ENCODE measurements around the gene IQCN.
"Not testable (repeated sequence)": the region's sequence is repeated elsewhere in the genome, so short reads cannot be mapped to it uniquely, and the experiment has no call there.

IQCN gene

DNA sequence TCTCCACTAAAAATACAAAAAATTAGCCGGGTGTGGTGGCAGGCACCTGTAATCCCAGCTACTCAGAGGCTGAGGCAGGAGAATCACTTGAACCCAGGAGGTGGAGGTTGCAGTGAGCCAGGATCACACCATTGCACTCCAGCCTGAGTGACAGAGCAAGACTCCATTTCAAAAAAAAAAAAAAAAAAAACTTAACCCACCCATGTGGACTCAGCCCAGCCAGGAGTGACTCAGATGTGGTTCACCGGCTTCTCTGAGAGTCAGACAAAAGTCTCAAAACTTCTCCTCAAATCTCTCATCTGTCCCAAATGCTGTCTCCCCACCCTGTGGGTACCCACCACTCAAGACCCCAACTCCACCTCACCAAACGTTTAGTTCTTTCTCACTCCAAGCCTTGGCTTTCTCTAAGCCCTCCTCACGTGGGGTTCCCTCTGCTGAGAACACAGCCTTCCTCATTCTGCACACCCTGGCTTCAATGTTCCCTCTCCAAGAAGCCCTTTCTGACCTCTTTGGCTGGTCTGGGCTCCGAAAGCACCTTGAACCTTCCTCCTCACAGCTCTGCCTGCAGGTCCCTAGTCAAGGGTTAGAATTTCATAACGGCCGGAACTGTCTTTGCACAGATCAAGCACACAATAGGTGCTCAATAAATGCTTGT lies 59.3 kb downstream of the IQCN start:
- no peak for DNase-seq (ENCODE audit: low read depth)

DNA sequence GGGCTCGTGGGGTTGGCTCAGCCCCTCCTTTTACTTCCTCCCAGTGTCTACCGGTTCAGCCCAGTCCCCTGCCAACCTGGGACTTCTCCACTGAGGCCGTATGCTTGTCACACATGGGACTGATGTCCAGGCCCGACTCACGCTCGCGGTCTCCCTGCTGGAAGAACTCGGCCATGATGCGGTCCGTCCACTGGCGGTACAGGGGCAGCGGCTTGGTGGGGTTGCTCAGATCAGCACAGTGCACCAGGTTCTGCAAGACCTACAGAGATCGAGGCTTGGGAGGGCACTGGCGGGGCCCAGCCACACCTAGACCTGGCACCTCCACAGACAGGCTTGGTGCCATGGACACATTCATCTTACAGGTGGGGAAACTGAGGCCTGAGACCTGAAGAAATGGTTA lies 62.6 kb downstream of the IQCN start:
- DNase-seq (ENCODE audit: low read depth), result no peak

DNA sequence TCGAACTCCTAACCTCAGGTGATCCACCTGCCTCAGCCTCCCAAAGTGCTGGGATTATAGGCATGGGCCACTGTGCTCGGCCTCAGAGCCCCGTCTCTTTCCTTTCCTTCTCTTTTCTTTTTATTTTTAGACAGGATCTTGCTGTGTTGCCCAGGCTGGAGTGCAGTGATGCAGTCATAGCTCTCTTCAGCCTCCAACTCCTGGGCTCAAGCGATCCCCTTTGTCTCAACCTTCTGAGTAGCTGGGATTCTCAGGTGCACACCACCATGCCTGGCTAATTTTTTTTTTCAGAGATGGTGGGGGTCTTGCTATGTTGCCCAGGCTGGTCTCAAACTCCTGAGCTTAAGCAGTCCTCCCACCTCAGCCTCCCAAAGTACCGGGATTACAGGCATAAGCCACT lies 64.3 kb downstream of the IQCN start:
- DNase-seq (ENCODE audit: low read depth), result not testable (repeated sequence)

DNA sequence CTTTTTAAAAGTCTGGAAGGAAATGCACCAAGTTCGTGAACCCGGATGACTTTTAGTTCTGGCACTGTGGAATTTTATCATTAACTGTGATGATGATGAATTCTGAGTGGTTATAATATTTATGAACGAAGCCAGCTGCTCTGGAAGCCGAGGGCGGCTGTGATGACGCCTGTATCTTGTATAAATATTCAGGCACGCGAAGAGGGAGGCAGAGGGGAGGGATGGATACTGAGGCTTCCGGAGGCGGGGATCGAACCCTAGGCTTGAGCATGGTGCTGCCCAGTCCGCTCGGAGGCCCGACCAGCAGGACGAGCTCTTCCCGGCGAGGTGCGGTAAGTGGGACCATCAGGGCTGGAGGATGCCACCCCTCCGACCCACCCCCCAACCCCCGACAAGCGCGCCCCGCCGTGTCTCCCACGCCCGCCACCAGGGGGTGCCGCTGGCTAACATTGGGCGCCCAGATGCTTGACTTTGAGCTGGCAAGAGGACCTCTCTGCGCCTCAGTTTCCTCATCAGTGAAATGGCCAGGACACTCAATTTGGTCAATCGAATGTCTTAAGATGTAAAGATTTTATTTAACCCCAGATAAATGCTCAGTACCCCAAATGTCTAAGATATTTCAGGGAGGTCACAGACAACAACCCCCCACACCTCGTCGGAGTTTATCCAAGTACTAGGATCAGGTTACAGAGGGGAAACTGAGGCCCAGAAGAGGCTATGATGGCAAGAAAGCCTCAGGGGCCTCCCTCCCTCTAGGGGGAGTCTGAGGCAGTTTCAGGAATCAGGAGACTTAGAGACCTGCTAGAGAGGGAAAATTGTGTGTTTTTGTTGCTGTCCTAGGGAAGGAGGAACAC lies 65.9 kb downstream of the IQCN start:
- DNase-seq (ENCODE audit: low read depth), result no peak
